ENCODE measurements around the gene CAPZB.

The CAPZB gene

GRCh38 chr1:19372136-19372514 lies 113.2 kb downstream of the CAPZB start:
- TF ChIP-seq CTCF (IDR thresholded peaks at IDR 0.05), result no peak

- TF ChIP-seq CTCF (IDR thresholded peaks at IDR 0.05), result no peak
Observed at GRCh38 chr1:19371226-19372135, 113.9 kb downstream of the CAPZB start.

GRCh38 chr1:19370453-19371170 lies 114.7 kb downstream of the CAPZB start:
- no peak for TF ChIP-seq CTCF (IDR thresholded peaks at IDR 0.05)

- no peak for TF ChIP-seq CTCF (IDR thresholded peaks at IDR 0.05)
Observed at GRCh38 chr1:19369396-19370090, 115.8 kb downstream of the CAPZB start.

- TF ChIP-seq CTCF (IDR thresholded peaks at IDR 0.05), result no peak
Observed at GRCh38 chr1:19368964-19369363, 116.4 kb downstream of the CAPZB start.

- TF ChIP-seq CTCF (IDR thresholded peaks at IDR 0.05), result no peak
Observed at GRCh38 chr1:19368050-19368449, 117.3 kb downstream of the CAPZB start.

- no peak for TF ChIP-seq CTCF (IDR thresholded peaks at IDR 0.05)
Observed at GRCh38 chr1:19367584-19368041, 117.7 kb downstream of the CAPZB start.
